GM19455 (cell line): ENCODE data around the gene FRMD4A.

Source experiments
- ATAC-seq: cut with Tn5 transposase; IDR thresholded peaks from one replicate; pipeline ENCODE4 v1.9.1; 2021; ENCODE audit not compliant: unreplicated experiment

FRMD4A gene

DNA sequence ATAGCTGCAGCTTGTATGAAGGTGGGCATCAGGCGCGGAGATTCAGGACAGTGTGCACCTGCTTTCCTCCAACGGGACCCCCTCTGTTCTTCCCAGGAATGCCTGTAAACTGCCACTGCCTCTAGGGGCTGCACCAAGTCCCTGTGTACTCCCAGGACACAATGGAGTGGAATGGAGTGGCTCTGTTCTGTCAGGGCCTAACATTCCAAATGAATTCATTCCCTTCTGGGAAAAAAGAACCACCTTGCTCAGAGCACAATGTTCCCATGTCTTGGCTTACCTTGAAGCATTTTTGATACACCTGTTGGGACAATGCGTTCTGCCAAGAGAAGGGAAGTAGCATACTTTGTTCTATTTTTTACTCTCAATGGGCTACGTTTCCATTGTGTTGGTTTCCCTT, 339.4 kb downstream of the FRMD4A start:
- no peak for ATAC-seq

GRCh38 chr10:13990946-13991345, 339.8 kb downstream of the FRMD4A start:
- ATAC-seq: no peak

- ATAC-seq: no peak
Observed at GRCh38 chr10:13990392-13990805, 340.3 kb downstream of the FRMD4A start.

- ATAC-seq: no peak
Observed at GRCh38 chr10:13989616-13990015, 341.1 kb downstream of the FRMD4A start.

GRCh38 chr10:13987446-13987845, 343.3 kb downstream of the FRMD4A start:
- no peak for ATAC-seq

DNA sequence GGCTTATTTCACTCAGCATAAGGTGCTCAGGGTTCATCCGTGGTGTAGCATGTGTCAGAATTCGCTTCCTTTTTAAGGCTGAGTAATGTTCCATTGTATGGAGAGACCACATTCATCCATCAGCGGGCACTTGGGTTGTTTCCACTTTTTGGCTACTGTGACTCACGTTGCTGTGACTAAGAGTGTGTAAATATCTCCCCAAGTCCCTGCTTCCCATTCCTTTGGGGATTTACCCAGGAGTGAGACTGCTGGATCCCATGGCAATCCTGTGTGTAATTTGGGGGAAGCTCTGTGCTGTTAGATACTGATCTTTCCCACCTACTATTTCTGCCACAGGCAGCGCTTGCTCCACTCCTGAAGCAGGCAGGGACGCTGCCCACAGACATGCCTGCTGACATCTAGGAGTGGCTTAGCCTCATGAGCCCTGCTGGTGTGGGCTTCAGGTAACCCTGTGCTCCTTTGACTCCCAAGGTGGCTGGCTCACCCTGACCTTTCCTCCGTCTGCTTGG, 346.0 kb downstream of the FRMD4A start:
- no peak for ATAC-seq

- no peak for ATAC-seq
Observed at GRCh38 chr10:13983035-13983434, 347.7 kb downstream of the FRMD4A start.

- ATAC-seq: no peak
Observed at GRCh38 chr10:13978533-13979115, 352.1 kb downstream of the FRMD4A start.

- no peak for ATAC-seq
Observed at GRCh38 chr10:13977861-13978532, 352.7 kb downstream of the FRMD4A start.

GRCh38 chr10:13973742-13974141, 357.0 kb downstream of the FRMD4A start:
- no peak for ATAC-seq

GRCh38 chr10:13972609-13973008, 358.1 kb downstream of the FRMD4A start:
- no peak for ATAC-seq

DNA sequence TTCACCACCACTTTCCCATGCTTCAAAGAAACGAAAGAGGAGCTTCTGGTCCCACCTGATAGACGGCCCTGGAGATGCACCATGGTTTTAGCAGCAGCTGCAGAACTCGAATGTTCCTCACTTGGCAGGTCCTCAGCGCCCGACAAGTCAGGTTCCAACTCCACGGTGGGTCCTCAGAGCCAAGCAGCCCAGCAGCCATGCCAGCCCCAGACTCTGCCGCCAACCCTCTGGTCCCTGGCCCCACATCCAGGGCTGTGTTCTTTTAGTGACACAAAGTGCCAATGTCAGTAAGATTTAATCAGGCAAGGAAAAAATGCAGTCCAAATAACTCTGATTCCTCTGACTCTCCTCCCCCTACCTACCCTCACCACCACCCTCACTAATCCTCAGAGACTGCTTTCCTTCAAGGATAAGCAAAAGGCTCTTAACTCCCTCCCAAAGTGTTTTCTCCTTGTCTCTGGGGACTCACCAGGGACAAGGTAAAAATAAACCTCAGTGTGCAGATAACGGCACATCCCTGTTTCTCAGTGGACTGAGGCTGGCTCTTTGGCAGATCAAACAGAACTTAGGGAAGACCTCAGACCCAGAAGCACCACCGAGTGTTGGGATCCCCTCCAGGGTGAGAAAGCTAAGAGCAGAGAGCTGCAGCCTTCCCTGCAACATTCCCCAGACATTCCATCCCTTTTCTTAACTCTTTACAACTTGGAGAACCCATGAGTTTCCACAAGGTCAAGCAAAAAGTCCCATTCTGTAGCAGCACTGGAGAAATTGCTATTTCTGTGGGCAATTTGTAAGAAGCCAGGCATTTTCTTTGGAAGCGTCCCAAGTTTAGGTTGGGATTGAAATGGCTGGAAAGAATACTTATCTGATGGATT, 358.9 kb downstream of the FRMD4A start:
- no peak for ATAC-seq

- no peak for ATAC-seq
Observed at GRCh38 chr10:13970957-13971353, 359.8 kb downstream of the FRMD4A start.

GRCh38 chr10:13970236-13970956, 360.3 kb downstream of the FRMD4A start:
- no peak for ATAC-seq

DNA sequence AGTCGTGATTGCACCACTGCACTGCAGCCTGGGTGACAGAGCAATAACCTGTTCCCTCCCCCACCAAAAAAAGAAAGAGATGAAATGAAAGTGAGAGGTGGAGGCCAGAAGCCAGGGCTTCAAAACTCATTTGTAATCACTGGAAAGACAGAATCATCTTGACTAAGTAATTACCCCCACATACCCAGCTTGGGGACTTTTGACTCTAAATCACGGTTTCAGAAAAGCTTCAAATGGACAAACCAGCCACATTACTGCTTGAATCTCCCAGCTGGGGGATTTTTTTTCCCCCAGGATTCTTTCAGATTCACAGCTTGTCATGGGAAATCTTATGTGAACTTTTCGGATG, 361.0 kb downstream of the FRMD4A start:
- ATAC-seq: no peak

GRCh38 chr10:13969118-13969791, 361.5 kb downstream of the FRMD4A start:
- ATAC-seq: no peak

GRCh38 chr10:13961853-13962252, 368.9 kb downstream of the FRMD4A start:
- ATAC-seq: no peak

GRCh38 chr10:13961097-13961496, 369.6 kb downstream of the FRMD4A start:
- ATAC-seq: no peak

- no peak for ATAC-seq
Observed at GRCh38 chr10:13960603-13961002, 370.1 kb downstream of the FRMD4A start.

- ATAC-seq: no peak
Observed at GRCh38 chr10:13959443-13960359, 371.0 kb downstream of the FRMD4A start.
